MM.1S (cell line): Measurements from ENCODE around the gene FRY.

Experiments
- DNase-seq: peaks from one replicate; pipeline ENCODE4 v3.0.0-alpha.2; 2015
- H2AFZ ChIP-seq: fragments of 300-600 bp; sonication (generic); 2 replicates; pipeline ENCODE4 v1.6.0; 2016; ENCODE audit warnings: antibody characterized with exemption, low read length
- H3F3A ChIP-seq: fragments of 300-600 bp; sonication (generic); 2 replicates; pipeline ENCODE4 v1.6.1; 2016; ENCODE audit warnings: mild to moderate bottlenecking, antibody characterized with exemption, low read length, moderate library complexity, mixed read lengths; ENCODE audit not compliant: insufficient read depth
- H3K27ac ChIP-seq: fragments of 300-600 bp; sonication (generic); 2 replicates; pipeline ENCODE4 v1.5.1; 2016; ENCODE audit warnings: mild to moderate bottlenecking, low read length
- H3K27me3 ChIP-seq: fragments of 300-600 bp; sonication (generic); replicated peaks from 2 replicates; pipeline ENCODE4 v1.6.0; 2016; ENCODE audit warnings: low read length; ENCODE audit not compliant: insufficient read depth
- H3K36me3 ChIP-seq: fragments of 300-600 bp; sonication (generic); replicated peaks from 2 replicates; pipeline ENCODE4 v1.6.1; 2016; ENCODE audit warnings: mild to moderate bottlenecking, low read length, mixed read lengths; ENCODE audit not compliant: insufficient read depth
- H3K4me1 ChIP-seq: fragments of 300-600 bp; sonication (generic); 2 replicates; pipeline ENCODE4 v1.6.1; 2016; ENCODE audit warnings: low read length, mixed read lengths
- H3K4me2 ChIP-seq: fragments of 300-600 bp; sonication (generic); 2 replicates; pipeline ENCODE4 v1.6.0; 2016; ENCODE audit warnings: low read depth, low read length
- H3K4me3 ChIP-seq: fragments of 300-600 bp; sonication (generic); 2 replicates; pipeline ENCODE4 v1.5.1; 2016; ENCODE audit warnings: low read length, mixed read lengths
- H3K79me2 ChIP-seq: fragments of 300-600 bp; sonication (generic); 2 replicates; pipeline ENCODE4 v1.6.1; 2016; ENCODE audit warnings: mixed run types, low read length, mixed read lengths
- H3K9ac ChIP-seq: fragments of 300-600 bp; sonication (generic); 2 replicates; pipeline ENCODE4 v1.6.1; 2016; ENCODE audit warnings: low read length, mixed read lengths
- H3K9me2 ChIP-seq: fragments of 300-600 bp; sonication (generic); replicated peaks from 2 replicates; pipeline ENCODE4 v1.6.1; 2016; ENCODE audit warnings: mild to moderate bottlenecking, low read length, mixed read lengths; ENCODE audit not compliant: insufficient read depth
- H3K9me3 ChIP-seq: fragments of 300-600 bp; sonication (generic); replicated peaks from 2 replicates; pipeline ENCODE4 v1.6.1; 2016; ENCODE audit warnings: mild to moderate bottlenecking, low read length, mixed read lengths; ENCODE audit not compliant: insufficient read depth
- H4K20me1 ChIP-seq: fragments of 300-600 bp; sonication (generic); 2 replicates; pipeline ENCODE4 v1.6.1; 2016; ENCODE audit warnings: mild to moderate bottlenecking, low read length, moderate library complexity, mixed read lengths; ENCODE audit not compliant: insufficient read depth
- CTCF ChIP-seq: fragments of 300-600 bp; sonication (generic); IDR thresholded peaks from 2 replicates; pipeline ENCODE4 v1.5.1; 2016; ENCODE audit warnings: antibody characterized with exemption, low read length, mixed read lengths
- EZH2 ChIP-seq: fragments of 300-600 bp; sonication (generic); optimal IDR thresholded peaks from 2 replicates; pipeline ENCODE3; 2017; ENCODE audit warnings: low read depth, mild to moderate bottlenecking, antibody characterized with exemption, low read length, mixed read lengths
- EZH2phosphoT487 ChIP-seq: fragments of 300-600 bp; sonication (generic); IDR thresholded peaks from 2 replicates; pipeline ENCODE4 v1.6.1; 2018; ENCODE audit warnings: antibody characterized with exemption, low read length

The FRY gene

GRCh38 chr13:32261567-32261966 is 230.0 kb downstream of the FRY start:
- DNase-seq, result no peak
- Histone ChIP-seq H3K36me3 (no peaks in the 10 kb centered on the region), H3K4me3 (no peak overlapping the region), H4K20me1 (no peaks in the 10 kb centered on the region), H3K4me1 (no peaks in the 10 kb centered on the region), H3K9me3 (no peaks in the 10 kb centered on the region), H3K27me3 (no peaks in the 10 kb centered on the region), H3K9ac (no peak overlapping the region), H3F3A (no peaks in the 10 kb centered on the region), H3K9me2 (no peaks in the 10 kb centered on the region), H3K79me2 (no peaks in the 10 kb centered on the region), H2AFZ (no peak overlapping the region), H3K27ac (no peak overlapping the region), H3K4me2 (no peak overlapping the region)
- TF ChIP-seq CTCF (no peak), EZH2 (no peak), EZH2phosphoT487 (no peak)

- H3K9me3 ChIP-seq, result no peaks in the 10 kb centered on the region
- no peaks in the 10 kb centered on the region for H3K79me2 ChIP-seq
- no peak overlapping the region for H3K4me2 ChIP-seq
- H2AFZ ChIP-seq, result no peak overlapping the region
- no peaks in the 10 kb centered on the region for H4K20me1 ChIP-seq
- H3K4me3 ChIP-seq, result no peak overlapping the region
- no peak overlapping the region for H3K9ac ChIP-seq
- no peak overlapping the region for H3K27ac ChIP-seq
- DNase-seq, result no peak
- H3K36me3 ChIP-seq, result no peaks in the 10 kb centered on the region
- no peak for TF ChIP-seq EZH2phosphoT487
- no peak for TF ChIP-seq CTCF
- no peak for TF ChIP-seq EZH2
- no peaks in the 10 kb centered on the region for H3K9me2 ChIP-seq
- no peaks in the 10 kb centered on the region for H3K4me1 ChIP-seq
- H3F3A ChIP-seq, result no peaks in the 10 kb centered on the region
- no peaks in the 10 kb centered on the region for H3K27me3 ChIP-seq
These were observed 230.6 kb downstream of the FRY start for GRCh38 chr13:32262165-32262564.

GRCh38 chr13:32262619-32263018 is 231.0 kb downstream of the FRY start:
- Histone ChIP-seq H3K79me2 (no peaks in the 10 kb centered on the region), H3K36me3 (no peaks in the 10 kb centered on the region), H3K27me3 (no peaks in the 10 kb centered on the region), H3F3A (no peaks in the 10 kb centered on the region), H2AFZ (no peak overlapping the region), H3K9me3 (no peaks in the 10 kb centered on the region), H3K9ac (no peak overlapping the region), H3K4me3 (no peak overlapping the region), H4K20me1 (no peaks in the 10 kb centered on the region), H3K27ac (no peak overlapping the region), H3K4me2 (no peak overlapping the region), H3K4me1 (no peaks in the 10 kb centered on the region), H3K9me2 (no peaks in the 10 kb centered on the region)
- no peak for DNase-seq
- TF ChIP-seq EZH2, result no peak
- no peak for TF ChIP-seq EZH2phosphoT487
- TF ChIP-seq CTCF, result no peak

GRCh38 chr13:32264407-32264806 is 232.8 kb downstream of the FRY start:
- TF ChIP-seq EZH2phosphoT487, result no peak
- no peak for TF ChIP-seq EZH2
- TF ChIP-seq CTCF, result no peak
- no peak for DNase-seq
- Histone ChIP-seq H3K4me2 (no peak overlapping the region), H3K9me3 (no peaks in the 10 kb centered on the region), H3K9ac (no peak overlapping the region), H2AFZ (no peak overlapping the region), H3K79me2 (no peaks in the 10 kb centered on the region), H3K36me3 (no peaks in the 10 kb centered on the region), H3K27ac (no peak overlapping the region), H3K4me3 (no peak overlapping the region), H4K20me1 (no peaks in the 10 kb centered on the region), H3K27me3 (no peaks in the 10 kb centered on the region), H3K9me2 (no peaks in the 10 kb centered on the region), H3F3A (no peaks in the 10 kb centered on the region), H3K4me1 (no peaks in the 10 kb centered on the region)
